ENCODE measurements around the gene APOA5.
A peak's percentile ranks its signal among the peaks of the same experiment; 100 is the strongest.

APOA5 gene

DNA sequence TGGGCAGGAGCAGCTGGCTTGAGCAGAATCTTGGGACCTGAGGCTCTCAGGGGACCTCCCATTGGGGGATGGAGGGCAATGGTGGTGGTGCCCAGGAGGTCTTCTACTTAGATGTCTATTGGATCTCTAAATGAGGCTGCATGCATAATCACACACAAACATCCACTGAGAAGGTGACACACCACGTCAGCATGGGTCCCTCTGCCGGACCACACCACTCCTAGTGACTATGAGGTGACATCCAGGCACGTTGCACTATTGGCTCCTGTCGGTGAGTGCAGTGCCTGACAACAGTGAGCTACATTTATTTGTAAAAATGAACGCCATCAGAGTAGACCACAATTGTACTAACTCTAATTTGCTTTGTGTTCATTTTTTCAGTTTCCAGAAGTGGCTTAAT is 33.8 kb upstream of the APOA5 start:
- Histone ChIP-seq H3K27ac (no peak overlapping the region), H3K4me1 (no peaks in the 10 kb centered on the region), H3K27me3 (peaks cover 0 to 13% of the 10 kb centered on the region in 2 donors), H3K4me3 (no peak overlapping the region), H3K36me3 (no peaks in the 10 kb centered on the region), H3K9me3 (no peaks in the 10 kb centered on the region)
- TF ChIP-seq, protein P1, sequence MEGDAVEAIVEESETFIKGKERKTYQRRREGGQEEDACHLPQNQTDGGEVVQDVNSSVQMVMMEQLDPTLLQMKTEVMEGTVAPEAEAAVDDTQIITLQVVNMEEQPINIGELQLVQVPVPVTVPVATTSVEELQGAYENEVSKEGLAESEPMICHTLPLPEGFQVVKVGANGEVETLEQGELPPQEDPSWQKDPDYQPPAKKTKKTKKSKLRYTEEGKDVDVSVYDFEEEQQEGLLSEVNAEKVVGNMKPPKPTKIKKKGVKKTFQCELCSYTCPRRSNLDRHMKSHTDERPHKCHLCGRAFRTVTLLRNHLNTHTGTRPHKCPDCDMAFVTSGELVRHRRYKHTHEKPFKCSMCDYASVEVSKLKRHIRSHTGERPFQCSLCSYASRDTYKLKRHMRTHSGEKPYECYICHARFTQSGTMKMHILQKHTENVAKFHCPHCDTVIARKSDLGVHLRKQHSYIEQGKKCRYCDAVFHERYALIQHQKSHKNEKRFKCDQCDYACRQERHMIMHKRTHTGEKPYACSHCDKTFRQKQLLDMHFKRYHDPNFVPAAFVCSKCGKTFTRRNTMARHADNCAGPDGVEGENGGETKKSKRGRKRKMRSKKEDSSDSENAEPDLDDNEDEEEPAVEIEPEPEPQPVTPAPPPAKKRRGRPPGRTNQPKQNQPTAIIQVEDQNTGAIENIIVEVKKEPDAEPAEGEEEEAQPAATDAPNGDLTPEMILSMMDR (IDR thresholded peaks at IDR 0.05) = no peak
- intact Hi-C loops (cut with DNase I; ENCODE audit: low total_unique reads) = no loop called here
- DNase-seq = no peak

DNA sequence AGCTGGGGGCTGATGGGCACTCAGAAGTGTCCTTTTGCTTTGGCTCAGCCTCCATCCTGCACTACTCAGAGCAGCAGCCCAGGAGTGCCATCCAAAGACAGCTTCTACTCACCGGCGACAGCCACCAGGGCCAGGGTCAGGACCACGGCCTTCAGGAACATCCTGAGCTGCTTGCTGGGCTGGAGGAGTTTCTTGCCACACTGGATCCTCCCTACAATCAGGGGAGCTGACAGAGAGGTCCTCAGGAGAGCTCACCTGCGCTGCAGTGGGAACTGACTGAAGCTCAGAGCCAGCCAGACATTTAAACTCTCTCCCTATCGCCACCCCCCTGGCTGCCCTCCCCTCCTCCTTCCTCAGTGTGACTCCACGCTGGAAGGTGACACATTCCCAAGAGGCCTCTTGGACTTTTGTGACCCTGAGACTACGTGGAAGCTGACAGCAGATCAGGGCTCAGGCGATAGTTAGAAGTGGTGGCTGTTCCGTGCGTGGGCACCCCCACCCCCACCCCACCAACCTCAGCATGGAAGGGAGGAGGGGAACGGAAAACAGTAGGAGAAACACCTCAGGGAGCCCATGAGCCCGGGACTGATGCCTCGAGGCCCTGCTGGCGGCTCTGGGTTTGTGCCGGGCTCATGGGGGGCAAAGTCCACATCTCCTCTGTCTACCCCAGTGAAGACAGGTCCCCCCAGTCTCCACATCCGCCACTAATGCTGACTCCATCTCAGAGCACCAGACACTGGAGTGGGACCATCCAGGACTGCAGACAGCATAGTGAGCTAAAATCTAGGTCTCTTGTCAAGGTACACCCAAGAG is 31.6 kb upstream of the APOA5 start, which contains the start of gene APOA4:
Gene APOA4, minus strand, starts transcription at position 274 of the 813 bp plus-strand sequence. Its CDS starts 113 bp downstream, at position 161.
- H3K4me1 ChIP-seq = no peaks in the 10 kb centered on the region
- H3K27ac ChIP-seq = no peak within 1 kb of the TSS
- no peak within 1 kb of the TSS for H3K4me3 ChIP-seq
- intact Hi-C loops (cut with DNase I; ENCODE audit: low total_unique reads) = no loop called here
- H3K9me3 ChIP-seq = no peaks in the 10 kb centered on the region
- TF ChIP-seq, protein P1 (IDR thresholded peaks at IDR 0.05) = no peak
- no peaks in the 10 kb centered on the region for H3K27me3 ChIP-seq
- DNase-seq = peak in 1 of 2 donors; percentile 7
- no peaks in the 10 kb centered on the region for H3K36me3 ChIP-seq

DNA sequence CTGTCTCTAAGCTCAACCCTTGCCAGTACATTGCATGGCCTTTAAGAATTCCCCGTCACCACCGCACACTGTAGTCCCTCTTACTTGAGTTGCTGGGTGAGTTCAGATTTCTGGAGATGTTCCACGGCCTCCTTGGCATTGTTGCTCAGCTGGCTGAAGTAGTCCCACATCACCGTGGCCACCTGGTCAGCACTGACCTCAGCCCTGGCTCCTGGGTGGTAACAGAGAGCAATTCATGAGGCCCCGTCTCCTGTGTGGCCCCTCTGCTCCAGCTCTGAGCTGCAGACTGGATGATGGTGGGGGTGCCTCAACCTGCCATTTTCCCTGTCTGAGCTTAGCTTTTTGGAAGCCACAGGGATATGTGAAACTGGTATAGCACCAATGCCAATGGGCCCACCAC is 30.9 kb upstream of the APOA5 start:
- Histone ChIP-seq H3K36me3 (no peaks in the 10 kb centered on the region), H3K4me1 (no peaks in the 10 kb centered on the region), H3K27me3 (no peaks in the 10 kb centered on the region), H3K9me3 (no peaks in the 10 kb centered on the region), H3K4me3 (no peak overlapping the region), H3K27ac (no peak overlapping the region)
- DNase-seq = peak in 1 of 2 donors; percentile 9
- TF ChIP-seq, protein P1 (IDR thresholded peaks at IDR 0.05) = no peak
- intact Hi-C loops (cut with DNase I; ENCODE audit: low total_unique reads) = no loop called here

DNA sequence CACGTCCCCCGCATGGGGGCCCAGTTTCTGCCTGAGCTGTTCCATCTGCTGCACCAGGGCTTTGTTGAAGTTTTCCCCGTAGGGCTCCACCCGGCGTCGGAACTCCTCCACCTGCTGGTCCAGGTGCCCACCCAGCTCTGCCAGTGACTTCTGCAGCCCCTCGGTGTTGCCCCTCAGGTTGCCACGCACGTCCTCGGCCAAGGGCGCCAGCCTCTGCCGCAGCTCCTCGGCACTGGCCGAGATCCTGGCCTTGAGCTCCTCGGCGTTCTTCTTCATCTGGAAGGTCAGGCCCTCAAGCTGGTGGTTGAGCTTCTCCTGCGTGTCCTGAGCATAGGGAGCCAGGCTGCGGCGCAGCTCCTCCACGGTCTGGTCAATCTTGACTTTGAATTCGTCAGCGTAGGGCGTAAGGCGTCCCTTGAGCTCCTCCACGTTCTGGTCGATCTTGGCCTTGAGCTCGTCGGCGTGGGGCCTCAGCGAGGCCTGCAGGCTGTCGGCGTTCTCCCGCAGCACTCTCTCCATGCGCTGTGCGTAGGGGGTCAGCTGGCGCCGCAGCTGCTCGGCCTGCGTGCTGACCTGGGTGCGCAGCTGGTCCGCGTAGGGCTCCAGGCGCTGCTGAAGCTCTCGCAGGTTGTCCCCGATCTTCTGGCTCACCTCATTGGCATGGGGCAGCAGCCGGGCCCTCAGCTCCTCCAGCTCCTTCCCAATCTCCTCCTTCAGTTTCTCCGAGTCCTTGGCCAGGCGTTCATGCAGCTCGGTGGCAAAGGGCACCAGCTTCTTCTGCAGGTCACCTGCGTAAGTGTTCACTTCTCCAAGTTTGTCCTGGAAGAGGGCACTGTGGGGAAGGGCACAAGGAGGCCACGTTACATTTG is 29.6 kb upstream of the APOA5 start:
- Histone ChIP-seq H3K4me1 (no peaks in the 10 kb centered on the region), H3K27me3 (no peaks in the 10 kb centered on the region), H3K9me3 (no peaks in the 10 kb centered on the region), H3K4me3 (no peak overlapping the region), H3K27ac (no peak overlapping the region), H3K36me3 (no peaks in the 10 kb centered on the region)
- TF ChIP-seq, protein P1 (IDR thresholded peaks at IDR 0.05) = no peak
- peak in 1 of 2 donors; percentile 3 for DNase-seq
- intact Hi-C loops (cut with DNase I; ENCODE audit: low total_unique reads) = no loop called here

DNA sequence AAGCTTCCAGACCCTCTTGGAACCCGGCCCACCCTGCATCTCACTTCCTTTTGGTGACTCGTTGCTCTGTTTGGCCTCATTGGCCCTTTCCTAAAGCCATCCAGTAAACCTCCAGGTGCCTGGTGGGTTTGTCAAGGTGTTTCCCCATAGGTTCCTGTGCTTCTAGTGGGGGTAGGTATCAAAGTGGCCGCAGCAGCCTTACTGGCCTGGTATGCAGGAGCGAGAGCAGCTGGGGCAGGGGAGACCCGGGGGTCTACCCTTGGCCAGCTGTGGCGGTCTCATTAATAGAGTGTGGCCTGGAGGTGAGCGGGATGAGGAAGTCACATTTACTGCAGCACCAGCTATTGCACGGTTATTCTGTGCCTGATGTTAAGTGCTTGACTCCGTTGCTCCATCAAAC is 27.4 kb upstream of the APOA5 start:
- Histone ChIP-seq H3K4me1 (peaks cover 0 to 3% (median 0%) of the 10 kb centered on the region in 4 donors), H3K36me3 (no peaks in the 10 kb centered on the region), H3K4me3 (no peak overlapping the region), H3K27ac (no peak overlapping the region), H3K27me3 (no peaks in the 10 kb centered on the region), H3K9me3 (no peaks in the 10 kb centered on the region)
- intact Hi-C loops (cut with DNase I; ENCODE audit: low total_unique reads) = no loop called here
- peak in 1 of 2 donors; percentile 16 for DNase-seq
- TF ChIP-seq, protein P1 (IDR thresholded peaks at IDR 0.05) = no peak

Measured in tibial artery (tissue), 4 donors.